ES-I3 (cell line): Measurements from ENCODE around the gene CFAP20DC.

Source experiments
- H3K36me3 ChIP-seq: 2 replicates; pipeline ENCODE4 v1.6.1; 2013; ENCODE audit warnings: mild to moderate bottlenecking, low read length, control low read depth, moderate library complexity; ENCODE audit not compliant: insufficient read depth
- H3K4me1 ChIP-seq: 2 replicates; pipeline ENCODE4 v1.6.1; 2013; ENCODE audit warnings: mild to moderate bottlenecking, control low read depth, low read length; ENCODE audit not compliant: insufficient read depth
- H3K9ac ChIP-seq: 2 replicates; pipeline ENCODE4 v1.6.1; 2013; ENCODE audit warnings: low read depth, mild to moderate bottlenecking, low read length, moderate library complexity
- H3K9me3 ChIP-seq: 2 replicates; pipeline ENCODE4 v1.6.1; 2013; ENCODE audit warnings: mild to moderate bottlenecking, low read length, moderate library complexity; ENCODE audit not compliant: control insufficient read depth, insufficient read depth

The CFAP20DC gene

DNA sequence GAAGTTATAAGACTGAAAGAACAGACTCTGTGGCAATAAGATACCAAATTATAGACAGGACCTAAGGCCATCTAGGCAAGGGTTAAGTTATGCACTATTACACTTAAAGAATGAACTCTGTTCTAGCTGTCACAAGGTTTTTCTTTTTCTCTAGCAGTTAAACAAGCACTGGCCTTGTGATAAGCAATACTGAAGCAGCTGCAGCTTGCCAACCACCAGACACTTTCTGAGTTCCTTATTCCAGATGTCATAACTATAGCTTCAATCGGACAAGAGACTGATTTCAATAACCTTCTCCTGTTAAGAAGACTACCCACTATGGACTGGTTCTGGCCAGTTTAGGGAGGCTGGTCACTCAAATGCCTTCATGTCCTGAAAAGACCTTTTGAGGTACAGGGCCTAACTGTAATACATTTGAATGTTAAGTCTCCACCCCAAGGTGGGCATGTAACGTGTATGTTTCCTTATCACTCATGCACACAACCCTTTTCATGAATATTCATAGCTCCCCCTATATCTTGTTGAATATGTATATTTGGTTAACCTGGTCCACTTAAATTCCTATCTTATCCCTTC lies 85.8 kb downstream of the CFAP20DC start:
- H3K9ac ChIP-seq: no peak overlapping the region
- no peaks in the 10 kb centered on the region; the same call in 1 of the 2 replicates for H3K4me1 ChIP-seq
- no peaks in the 10 kb centered on the region for H3K9me3 ChIP-seq
- no peaks in the 10 kb centered on the region for H3K36me3 ChIP-seq

- Histone ChIP-seq H3K9ac (no peak overlapping the region), H3K4me1 (no peaks in the 10 kb centered on the region; the same call in 1 of the 2 replicates), H3K9me3 (no peaks in the 10 kb centered on the region), H3K36me3 (no peaks in the 10 kb centered on the region)
Observed at GRCh38 chr3:58962816-58963215, 87.0 kb downstream of the CFAP20DC start.

DNA sequence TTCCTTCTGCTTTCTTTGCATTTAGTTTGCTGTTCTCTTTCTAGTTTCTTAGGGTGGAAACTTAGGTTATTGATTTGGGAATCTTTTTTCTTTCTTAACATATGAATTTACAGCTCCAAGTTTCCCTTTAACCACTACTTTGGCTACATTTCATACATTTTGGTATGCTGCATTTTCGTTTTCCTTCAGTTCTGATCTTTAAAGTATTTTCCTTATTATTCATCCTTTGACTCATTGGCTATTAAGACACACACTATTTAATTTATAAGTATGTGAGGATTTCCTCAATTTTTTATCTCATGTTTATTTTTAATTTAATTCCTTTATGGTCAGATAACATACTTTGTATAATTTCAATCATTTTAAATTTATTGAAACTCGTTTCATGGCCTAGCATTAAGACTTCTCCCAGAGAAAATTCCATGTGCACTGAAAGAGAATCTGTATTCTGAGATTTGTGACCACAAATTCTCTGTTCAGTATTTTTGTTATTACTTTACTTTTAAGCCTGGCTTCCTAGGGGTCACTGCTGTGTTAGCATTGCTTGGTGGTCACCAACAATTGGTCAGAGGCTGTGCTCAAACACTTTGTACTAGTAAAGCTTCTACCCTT lies 87.7 kb downstream of the CFAP20DC start:
- Histone ChIP-seq H3K4me1 (no peaks in the 10 kb centered on the region; the same call in 1 of the 2 replicates), H3K9me3 (no peaks in the 10 kb centered on the region), H3K9ac (no peak overlapping the region), H3K36me3 (no peaks in the 10 kb centered on the region)

DNA sequence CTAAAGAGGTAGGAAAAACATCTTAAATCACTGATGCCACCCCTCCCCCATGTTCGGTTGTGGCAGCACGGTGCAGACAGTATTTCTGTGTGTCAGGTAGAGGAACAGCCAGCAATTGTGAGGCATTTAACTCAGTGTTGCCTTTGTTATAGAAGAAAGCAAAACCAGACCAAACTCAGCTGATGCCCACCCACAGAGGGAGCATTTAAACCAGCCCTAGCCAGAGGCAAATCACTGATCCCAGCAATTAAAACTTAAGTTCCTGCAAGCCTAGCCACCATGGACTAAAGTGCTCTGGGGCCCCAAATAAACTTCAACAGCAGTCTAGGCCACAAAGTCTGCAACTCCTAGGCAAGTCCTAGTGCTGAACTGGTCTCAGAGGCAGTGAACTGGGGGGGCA lies 94.5 kb downstream of the CFAP20DC start:
- Histone ChIP-seq H3K9ac (no peak overlapping the region), H3K36me3 (no peaks in the 10 kb centered on the region), H3K9me3 (no peaks in the 10 kb centered on the region), H3K4me1 (peaks cover 7% of the 10 kb centered on the region; the same call in 1 of the 2 replicates)

DNA sequence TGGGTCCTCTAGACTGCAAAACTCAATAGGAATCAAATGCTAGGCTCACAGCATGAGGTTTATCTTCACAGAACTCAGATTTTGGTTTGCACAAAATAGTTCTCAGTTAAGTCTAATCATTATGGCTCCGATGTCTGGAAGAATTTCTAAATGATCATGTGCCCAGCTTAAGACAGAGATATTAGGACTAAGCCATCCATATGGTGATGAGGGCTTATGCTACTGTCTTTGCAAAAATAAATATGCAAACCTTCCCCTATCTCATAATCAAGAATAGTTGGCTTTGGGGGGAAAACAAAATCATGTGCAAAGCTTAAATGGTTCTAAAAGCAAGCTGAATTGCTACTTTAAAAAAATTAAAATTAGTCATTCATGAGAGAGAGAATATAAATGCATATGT lies 96.5 kb downstream of the CFAP20DC start:
- H3K9me3 ChIP-seq: no peaks in the 10 kb centered on the region
- peaks cover 7% of the 10 kb centered on the region; the same call in 1 of the 2 replicates for H3K4me1 ChIP-seq
- no peaks in the 10 kb centered on the region for H3K36me3 ChIP-seq
- H3K9ac ChIP-seq: no peak overlapping the region

DNA sequence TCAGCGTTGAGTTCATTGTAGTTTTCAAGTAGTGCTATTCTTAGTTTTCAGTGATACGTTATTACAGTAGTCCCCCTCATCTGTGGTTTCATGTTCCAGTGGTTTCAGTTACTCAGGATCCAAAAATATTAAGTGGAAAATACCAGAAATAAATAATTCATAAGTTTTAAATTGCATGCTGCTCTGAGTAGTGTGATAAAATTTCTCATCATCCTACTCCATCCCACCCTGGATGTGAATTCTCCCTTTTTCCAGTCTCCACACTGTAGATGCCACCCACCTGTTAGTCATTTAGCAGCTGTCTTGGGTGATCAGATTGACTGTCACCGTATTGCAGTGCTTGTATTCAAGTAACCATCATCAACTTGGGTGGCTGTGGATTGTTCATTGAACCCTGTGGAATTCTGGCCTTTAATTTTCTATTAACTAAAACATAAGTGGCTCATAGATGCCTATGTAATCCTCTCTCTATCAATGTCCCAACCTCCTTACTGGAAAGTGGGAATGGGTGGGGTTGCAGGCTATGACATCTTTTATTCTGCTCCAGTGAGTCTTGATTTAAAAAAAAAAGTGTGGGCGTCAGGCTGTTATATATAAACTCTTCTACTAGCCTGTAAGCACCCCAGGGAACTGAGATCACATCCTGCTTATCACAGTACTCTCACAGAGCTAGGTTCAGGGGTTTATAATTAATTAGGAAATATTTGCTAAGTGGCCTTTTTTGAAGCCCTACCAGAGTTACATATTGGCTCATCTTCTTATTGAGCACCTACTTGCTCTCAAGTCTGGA lies 97.5 kb downstream of the CFAP20DC start:
- Histone ChIP-seq H3K36me3 (no peaks in the 10 kb centered on the region), H3K9me3 (no peaks in the 10 kb centered on the region), H3K9ac (no peak overlapping the region), H3K4me1 (peaks cover 7% of the 10 kb centered on the region; the same call in 1 of the 2 replicates)

GRCh38 chr3:58948018-58948417 lies 101.8 kb downstream of the CFAP20DC start:
- no peak overlapping the region for H3K9ac ChIP-seq

GRCh38 chr3:58946875-58947274 lies 103.0 kb downstream of the CFAP20DC start:
- H3K4me1 ChIP-seq: no peaks in the 10 kb centered on the region
- no peaks in the 10 kb centered on the region for H3K36me3 ChIP-seq
- H3K9me3 ChIP-seq: no peaks in the 10 kb centered on the region
- no peak overlapping the region for H3K9ac ChIP-seq

More at GRCh38 chr3:58948018-58948417, 101.8 kb downstream of the CFAP20DC start:
- H3K36me3 ChIP-seq: no peaks in the 10 kb centered on the region
- no peaks in the 10 kb centered on the region for H3K4me1 ChIP-seq
- no peaks in the 10 kb centered on the region for H3K9me3 ChIP-seq

DNA sequence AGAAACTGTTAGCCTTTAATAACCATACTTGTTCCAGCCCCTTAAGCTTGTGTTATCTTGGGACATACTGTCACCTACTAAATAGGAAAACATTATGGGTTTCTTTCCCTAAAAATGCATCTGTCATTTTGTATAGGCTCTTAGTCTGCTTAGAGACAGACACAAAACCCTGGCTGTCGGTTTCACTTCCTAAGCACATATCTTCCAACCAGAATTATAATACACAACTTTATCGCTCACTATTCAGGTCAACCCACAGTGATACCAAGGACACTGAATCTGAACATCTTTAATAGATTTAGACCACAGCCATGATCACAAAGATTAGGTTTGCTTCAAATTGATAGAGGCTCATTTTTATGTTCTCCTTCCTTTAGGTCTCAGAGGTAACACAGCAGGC lies 111.8 kb downstream of the CFAP20DC start:
- no peaks in the 10 kb centered on the region for H3K36me3 ChIP-seq
- no peaks in the 10 kb centered on the region for H3K4me1 ChIP-seq
- no peak overlapping the region for H3K9ac ChIP-seq
- H3K9me3 ChIP-seq: no peaks in the 10 kb centered on the region

GRCh38 chr3:58924578-58924977 lies 125.2 kb downstream of the CFAP20DC start:
- Histone ChIP-seq H3K9ac (no peak overlapping the region), H3K9me3 (no peaks in the 10 kb centered on the region), H3K36me3 (no peaks in the 10 kb centered on the region), H3K4me1 (no peaks in the 10 kb centered on the region)

DNA sequence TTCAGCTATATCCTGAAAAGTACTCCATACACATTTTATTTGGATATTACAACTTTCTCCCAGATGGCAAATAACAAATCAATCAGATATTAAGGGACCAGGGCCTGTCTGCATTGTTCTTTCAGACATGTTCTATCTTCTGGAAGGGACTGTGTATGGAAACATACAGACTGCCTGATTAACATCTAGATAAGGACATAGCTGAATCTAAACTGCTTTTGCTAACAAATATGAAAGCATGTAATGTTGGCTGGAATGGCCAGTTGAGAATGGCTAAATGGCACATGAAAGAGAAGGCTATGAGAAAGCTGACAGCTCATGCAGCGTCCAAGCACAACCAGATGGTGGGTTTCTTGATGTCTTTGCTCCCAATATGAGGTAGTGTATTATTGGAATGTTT lies 149.4 kb downstream of the CFAP20DC start:
- Histone ChIP-seq H3K9ac (no peak overlapping the region), H3K36me3 (no peaks in the 10 kb centered on the region), H3K9me3 (0 out of 2 replicates have a peak, but pooled peaks cover 2% of the 10 kb centered on the region)

DNA sequence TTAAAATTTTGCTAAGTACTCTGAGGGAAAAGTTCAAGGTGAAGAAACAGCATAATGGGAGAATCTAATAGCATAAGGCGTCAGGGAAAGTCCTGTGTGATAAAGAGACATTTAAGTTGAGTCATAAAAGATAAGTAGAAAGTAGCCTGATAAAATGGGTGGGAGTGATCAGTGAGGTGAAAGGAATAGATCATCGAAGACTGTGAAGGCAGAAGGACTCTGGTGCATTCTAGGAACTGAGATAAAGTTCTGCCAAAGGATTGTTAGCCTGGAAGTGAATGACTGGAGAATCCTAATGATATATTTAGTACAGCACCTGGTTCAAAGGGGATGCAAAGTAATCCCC lies 149.9 kb downstream of the CFAP20DC start:
- H3K9me3 ChIP-seq: 0 out of 2 replicates have a peak, but pooled peaks cover 2% of the 10 kb centered on the region
- no peaks in the 10 kb centered on the region for H3K4me1 ChIP-seq
- no peaks in the 10 kb centered on the region for H3K36me3 ChIP-seq
- H3K9ac ChIP-seq: no peak overlapping the region

More for the DNA sequence above, 149.4 kb downstream of the CFAP20DC start:
- no peaks in the 10 kb centered on the region for H3K4me1 ChIP-seq

GRCh38 chr3:58899159-58899952 lies 150.5 kb downstream of the CFAP20DC start:
- Histone ChIP-seq H3K9me3 (0 out of 2 replicates have a peak, but pooled peaks cover 2% of the 10 kb centered on the region), H3K4me1 (no peaks in the 10 kb centered on the region), H3K9ac (no peak overlapping the region), H3K36me3 (no peaks in the 10 kb centered on the region)

- Histone ChIP-seq H3K36me3 (no peaks in the 10 kb centered on the region), H3K4me1 (no peaks in the 10 kb centered on the region), H3K9me3 (0 out of 2 replicates have a peak, but pooled peaks cover 2% of the 10 kb centered on the region), H3K9ac (no peak overlapping the region)
Observed at GRCh38 chr3:58898513-58898912, 151.3 kb downstream of the CFAP20DC start.
